GDM1 (cell line): ENCODE measurements around the gene LTBP1.
"Not testable (repeated sequence)": the region's sequence is repeated elsewhere in the genome, so short reads cannot be mapped to it uniquely, and the experiment has no call there.

ENCODE experiments used
- DNase-seq: peaks from one replicate; lab custom pipeline; 2025; lab: John Stamatoyannopoulos, UW

The LTBP1 gene

GRCh38 chr2:33040541-33040940 lies 93.8 kb downstream of the LTBP1 start:
- no peak for DNase-seq

DNA sequence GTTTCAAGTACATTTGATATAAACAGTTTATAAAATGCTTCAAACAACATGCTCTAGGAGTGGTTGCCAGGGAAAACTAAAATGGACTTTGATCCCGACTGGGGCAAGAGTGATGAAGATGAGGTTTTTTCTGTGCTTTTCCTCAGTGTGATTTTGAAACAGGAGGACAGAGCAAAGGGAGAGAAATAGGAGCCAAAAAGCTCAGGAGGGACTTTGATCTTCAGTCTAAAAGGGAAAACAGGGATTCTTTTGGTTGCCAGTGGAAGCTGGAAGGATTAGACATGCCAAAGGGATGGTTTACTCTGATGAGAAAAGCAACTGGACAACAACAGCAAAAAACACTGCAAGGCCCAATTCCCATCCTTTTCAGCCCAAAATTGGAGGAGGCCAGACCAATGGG lies 95.5 kb downstream of the LTBP1 start:
- DNase-seq: no peak

GRCh38 chr2:33042819-33043218 lies 96.1 kb downstream of the LTBP1 start:
- DNase-seq: no peak

DNA sequence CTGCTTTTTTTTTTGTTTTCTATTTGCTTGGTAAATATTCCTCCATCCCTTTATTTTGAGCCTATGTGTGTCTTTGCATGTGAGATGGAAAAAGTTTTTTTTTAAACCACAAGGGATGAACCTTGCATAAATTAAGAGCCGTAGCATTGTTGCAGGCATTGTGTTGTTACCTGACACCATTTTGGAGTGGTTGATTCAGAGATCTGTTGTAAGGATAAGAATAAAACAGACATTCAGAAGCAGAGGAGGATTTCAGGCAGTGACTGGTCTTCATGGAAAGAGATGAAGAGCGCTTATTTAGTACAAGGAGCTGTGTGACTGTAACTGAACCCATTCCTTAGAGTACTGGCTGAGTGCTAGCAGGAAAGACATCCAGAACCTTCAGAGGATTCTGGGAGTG lies 101.2 kb downstream of the LTBP1 start:
- DNase-seq: no peak

GRCh38 chr2:33051586-33052360 lies 105.0 kb downstream of the LTBP1 start:
- DNase-seq: no peak

GRCh38 chr2:33052361-33052735 lies 105.6 kb downstream of the LTBP1 start:
- no peak for DNase-seq

- DNase-seq: not testable (repeated sequence)
Measured at GRCh38 chr2:33052795-33053194, 106.0 kb downstream of the LTBP1 start.

DNA sequence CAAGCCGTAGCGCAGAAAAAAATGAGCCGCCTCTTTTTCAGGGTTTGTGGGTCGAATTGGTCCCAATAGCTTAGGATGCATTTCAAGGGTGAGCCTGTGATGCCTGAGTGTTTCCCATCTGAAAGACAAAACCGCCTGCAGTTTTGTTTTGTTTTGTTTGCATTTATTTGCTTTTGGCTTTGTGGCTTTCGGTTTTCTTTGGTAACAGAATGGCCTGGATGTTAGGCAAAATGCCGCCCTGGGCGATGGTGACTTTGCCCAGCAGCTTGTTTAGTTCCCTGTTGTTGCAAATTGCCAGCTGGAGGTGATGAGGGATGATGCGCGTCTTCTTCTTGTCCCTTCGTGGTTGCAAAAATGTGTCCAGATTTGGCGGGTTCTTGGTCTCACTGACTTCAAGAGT lies 109.4 kb downstream of the LTBP1 start:
- DNase-seq: no peak

DNA sequence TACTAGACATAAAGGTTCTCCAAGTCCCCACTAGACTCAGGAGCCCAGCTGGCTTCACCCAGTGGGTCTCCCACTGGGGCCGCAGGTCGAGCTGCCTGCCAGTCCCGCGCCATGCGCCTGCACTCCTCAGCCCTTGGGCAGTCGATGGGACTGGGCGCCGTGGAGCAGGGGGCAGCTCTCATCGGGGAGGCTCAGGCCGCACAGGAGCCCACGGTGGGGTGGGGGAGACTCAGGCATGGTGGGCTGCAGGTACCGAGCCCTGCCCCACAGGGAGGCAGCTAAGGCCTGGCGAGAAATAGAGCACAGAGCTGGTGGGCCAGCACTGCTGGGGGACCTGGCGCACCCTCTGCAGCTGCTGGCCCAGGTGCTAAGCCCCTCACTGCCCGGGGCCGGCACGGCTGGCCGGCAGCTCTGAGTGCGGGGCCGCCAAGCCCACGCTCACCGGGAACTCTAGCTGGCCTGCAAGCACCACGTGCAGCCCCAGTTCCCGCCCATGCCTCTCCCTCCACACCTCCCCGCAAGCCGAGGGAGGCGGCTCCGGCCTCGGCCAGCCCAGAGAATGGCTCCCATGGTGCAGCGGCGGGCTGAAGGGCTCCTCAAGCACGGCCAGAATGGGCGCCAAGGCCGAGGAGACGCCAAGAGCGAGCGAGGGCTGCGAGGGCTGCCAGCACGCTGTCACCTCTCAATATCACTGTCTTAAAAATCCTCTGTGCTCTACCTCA lies 110.7 kb downstream of the LTBP1 start:
- not testable (repeated sequence) for DNase-seq

DNA sequence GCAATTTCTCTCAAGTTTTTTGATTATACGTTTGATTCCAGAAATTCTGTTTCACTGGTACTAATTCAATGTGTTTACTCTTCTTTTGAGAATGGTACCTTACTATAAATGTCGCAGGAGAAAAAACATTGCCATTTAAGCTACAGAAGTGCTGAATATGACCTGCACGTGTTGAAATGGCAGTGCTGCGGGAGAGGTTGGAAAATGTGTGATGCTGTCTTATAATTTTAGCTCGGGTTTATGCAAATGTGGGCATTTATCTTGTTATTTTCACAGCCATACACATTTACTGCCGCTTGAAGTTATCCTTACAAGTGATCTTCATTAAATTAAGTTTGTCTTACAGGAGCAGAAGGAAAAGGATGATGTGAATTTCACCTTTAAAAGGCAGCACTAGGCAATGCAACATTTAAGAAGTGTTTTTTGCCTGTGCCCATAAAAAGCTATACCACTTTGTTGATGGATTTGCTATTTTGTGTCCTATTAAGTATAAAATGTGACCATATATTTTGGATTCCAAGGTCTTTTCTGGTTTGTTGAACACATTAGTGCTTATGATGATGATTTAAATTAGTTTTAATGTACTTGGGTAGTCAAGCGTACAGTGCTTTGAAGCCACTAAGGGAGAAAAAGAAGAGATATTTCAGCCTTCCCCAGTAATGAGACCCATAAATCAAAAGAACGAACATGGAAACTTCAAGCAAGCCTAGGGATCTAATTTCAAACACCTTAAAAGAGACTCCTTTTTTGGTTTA lies 112.1 kb downstream of the LTBP1 start:
- DNase-seq: no peak

DNA sequence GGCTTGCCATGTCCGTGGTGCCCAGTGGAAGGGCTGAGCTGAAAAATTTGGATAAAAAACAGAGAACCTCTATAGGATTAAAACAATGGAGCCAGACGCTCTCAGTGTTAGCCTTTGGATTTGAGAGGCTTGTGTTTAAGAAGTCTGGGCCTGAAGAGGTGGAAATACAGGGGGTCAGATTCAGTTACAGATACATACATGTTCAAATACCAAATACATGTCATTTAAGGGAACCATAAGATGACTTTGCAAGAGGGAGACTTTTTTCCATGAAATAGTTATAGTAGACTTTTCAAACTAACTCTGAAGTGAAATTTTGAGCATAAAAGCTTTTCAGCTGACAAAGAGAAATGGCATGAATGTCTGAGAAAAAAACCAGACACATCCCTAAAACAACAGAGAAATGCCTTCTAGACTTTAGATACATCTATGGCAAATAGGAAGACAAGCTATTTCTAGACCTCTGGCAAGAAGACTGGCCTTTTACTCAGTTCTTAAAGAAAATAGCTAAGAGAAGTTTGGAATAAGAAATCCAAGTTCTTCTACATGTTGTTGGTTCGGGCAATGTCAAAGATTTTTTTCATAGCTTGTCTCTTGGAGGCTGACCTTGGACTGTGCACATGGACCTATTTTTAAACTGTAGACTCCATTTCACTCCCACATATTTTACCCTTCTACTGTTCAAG lies 112.9 kb downstream of the LTBP1 start:
- DNase-seq: no peak

GRCh38 chr2:33060405-33060804 lies 113.7 kb downstream of the LTBP1 start:
- DNase-seq: no peak

- DNase-seq: no peak
Measured at GRCh38 chr2:33062665-33063250, 116.0 kb downstream of the LTBP1 start.

GRCh38 chr2:33064349-33064801 lies 117.6 kb downstream of the LTBP1 start:
- DNase-seq: no peak

GRCh38 chr2:33067598-33067997 lies 120.8 kb downstream of the LTBP1 start:
- DNase-seq: no peak

DNA sequence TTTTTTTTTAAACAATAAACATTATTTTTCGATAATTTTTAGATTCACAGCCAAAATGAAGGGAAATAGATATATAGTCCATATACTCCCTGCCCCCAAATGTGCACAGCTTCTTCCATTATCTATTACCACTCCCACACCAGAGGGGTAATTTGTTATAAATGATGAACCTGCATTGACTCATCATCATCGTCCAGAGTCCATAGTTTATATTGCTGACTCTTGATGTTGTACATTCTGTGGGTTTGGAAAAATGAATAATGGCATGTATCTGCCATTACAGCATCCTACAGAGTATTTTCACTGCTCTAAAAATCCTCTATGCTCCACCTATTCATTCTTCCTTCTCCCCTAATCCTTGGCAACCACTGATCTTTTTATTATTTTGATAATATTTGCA lies 121.5 kb downstream of the LTBP1 start:
- no peak for DNase-seq

DNA sequence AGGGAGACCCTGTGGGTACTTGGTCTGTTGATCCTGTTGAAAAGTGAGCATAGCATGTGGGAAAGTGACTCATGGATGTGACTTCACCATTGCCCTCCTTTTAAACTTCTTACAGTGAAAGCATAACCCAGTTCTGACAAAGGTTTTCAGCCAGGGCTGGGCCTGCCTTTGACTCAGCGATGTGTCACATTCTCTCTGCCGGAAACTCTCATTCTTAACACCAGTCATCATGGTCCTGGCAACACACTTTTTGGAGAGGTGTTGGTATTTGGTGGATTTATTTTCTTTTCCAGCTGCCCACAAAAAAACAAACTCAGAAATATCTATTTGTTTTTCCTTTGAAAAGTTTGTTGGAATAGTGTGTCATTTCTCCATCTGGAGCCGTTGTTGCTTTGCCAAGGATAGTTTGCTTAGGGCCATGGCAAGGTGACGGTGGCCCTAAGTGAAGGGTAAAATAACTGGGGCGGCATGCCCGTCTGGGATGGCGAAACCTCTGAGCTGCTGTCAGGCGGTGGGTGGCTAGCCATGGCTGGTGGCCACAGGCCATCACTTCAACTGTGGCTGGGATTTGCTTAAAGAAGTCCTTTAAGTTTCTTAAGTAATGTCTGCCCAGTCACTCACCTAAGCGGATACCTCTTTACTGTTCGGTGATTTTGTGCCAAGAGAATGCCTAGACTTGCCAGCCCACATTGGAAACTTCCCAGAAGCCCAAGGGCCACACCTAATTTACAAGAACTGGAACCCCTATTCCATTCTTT lies 123.3 kb downstream of the LTBP1 start:
- DNase-seq: no peak

- DNase-seq: no peak
Measured at GRCh38 chr2:33071591-33071990, 124.8 kb downstream of the LTBP1 start.

GRCh38 chr2:33072614-33073013 lies 125.9 kb downstream of the LTBP1 start:
- no peak for DNase-seq

DNA sequence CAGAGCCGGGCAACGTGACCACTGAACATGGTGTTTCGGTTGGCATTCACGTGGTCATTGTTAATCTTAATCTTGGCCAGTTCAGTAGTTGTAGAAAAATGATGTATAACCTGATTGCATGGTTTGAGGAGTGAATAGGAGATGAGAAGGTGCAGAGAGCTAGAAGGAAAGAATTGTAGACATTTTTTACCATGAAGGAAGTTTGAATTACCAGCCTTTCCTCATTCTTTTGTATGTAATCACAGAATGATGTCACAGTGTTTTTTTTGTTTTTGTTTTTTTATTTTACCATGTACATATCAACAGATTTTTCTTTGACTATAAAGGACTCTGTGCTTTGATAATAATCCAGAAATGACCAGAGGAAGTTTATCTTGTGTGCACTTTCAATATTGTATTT lies 126.3 kb downstream of the LTBP1 start:
- no peak for DNase-seq

- no peak for DNase-seq
Measured at GRCh38 chr2:33074197-33074596, 127.4 kb downstream of the LTBP1 start.
